GM12872 (cell line): ENCODE results near the gene POLR1F.
A peak's percentile ranks its signal among the peaks of the same experiment; 100 is the strongest.

Experiments used
- CTCF ChIP-seq: IDR thresholded peaks from 3 replicates; pipeline ENCODE4 v1.5.1; 2011; ENCODE audit warnings: low read depth, mild to moderate bottlenecking, low read length, moderate library complexity; ENCODE audit not compliant: insufficient read depth

Gene POLR1F

GRCh38 chr7:19708397-19709248, at the start of gene POLR1F:
Gene POLR1F, minus strand, starts transcription at chr7:19709037. Its CDS starts 21 bp downstream, at chr7:19709016.
- TF ChIP-seq CTCF = peak; percentile 90

- peak; percentile 69 for TF ChIP-seq CTCF
These were observed 45.8 kb upstream of the POLR1F start for GRCh38 chr7:19754521-19755116.

- no peak for TF ChIP-seq CTCF
These were observed 43.2 kb upstream of the POLR1F start for GRCh38 chr7:19752020-19752419.

GRCh38 chr7:19749658-19750057, 40.8 kb upstream of the POLR1F start:
- no peak for TF ChIP-seq CTCF

GRCh38 chr7:19747740-19748339, 39.0 kb upstream of the POLR1F start:
- TF ChIP-seq CTCF = peak; percentile 54

GRCh38 chr7:19744075-19744474, 35.2 kb upstream of the POLR1F start:
- TF ChIP-seq CTCF = no peak

GRCh38 chr7:19728716-19729115, 19.9 kb upstream of the POLR1F start:
- TF ChIP-seq CTCF = no peak
